GM18526 (cell line): ENCODE data around the gene PLCE1.

Experiments used
- POLR2A ChIP-seq: IDR thresholded peaks from 3 replicates; pipeline ENCODE4 v1.6.1; 2011; ENCODE audit not compliant: insufficient read length; ENCODE audit errors: extremely low read depth

The PLCE1 gene

DNA sequence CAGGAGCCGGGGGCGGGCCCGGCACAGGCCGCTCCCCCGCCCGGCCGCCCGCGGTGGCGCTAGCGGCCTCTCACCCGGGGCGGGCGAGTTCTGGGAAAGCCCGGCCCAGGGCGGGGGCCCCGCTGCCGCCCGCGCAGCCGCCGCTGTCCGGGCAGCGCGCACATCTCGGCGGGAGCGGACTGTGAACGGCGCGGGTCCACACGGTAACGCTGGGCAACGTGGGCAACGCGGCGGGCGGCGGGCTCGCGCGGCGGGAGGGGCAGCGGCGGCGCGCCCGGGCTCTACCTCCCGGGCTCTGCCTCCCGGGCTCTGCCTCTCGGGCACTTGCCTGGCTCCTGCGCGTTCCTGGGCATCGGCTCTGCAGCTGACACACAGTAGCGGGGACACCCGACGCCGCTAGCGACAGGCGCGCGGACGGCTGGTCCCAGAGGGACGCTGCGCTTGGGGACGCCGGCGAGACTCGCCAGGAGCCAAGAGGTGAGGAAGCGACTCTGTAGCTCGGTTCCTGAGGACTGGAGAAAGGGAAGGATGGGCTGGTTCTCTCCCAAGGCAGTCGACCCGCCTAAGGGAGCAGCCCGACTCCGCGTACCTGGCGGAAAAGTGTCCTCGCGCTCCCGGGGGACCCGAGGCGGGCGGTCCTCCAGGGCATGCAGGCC, at the start of gene PLCE1:
Gene PLCE1 (plus strand): TSS at position 150 of the 656 bp plus-strand sequence. CDS start 37,116 bp downstream, outside the sequence.
- TF ChIP-seq POLR2A, result no peak

DNA sequence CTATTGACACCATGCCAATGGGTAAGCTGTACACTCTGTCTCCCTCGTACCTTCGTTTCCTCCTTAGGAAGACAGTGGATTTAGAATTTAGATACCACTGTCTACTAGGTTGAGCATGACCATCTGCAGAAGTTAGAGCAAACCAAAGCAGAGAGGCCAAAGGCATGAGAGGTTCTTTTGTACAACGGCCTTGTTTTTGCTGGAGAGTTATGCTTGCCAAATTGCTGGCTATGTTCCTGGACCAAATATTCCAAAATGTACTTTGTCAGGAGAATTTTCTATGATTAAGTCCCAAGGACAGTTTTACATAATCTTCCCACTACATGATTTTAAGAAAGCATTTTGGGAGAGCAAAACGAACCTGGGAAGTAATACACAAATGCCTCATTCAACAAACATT, 47.9 kb upstream of the PLCE1 start:
- TF ChIP-seq POLR2A, result no peak

GRCh38 chr10:93947055-93947454, 46.7 kb upstream of the PLCE1 start:
- no peak for TF ChIP-seq POLR2A

DNA sequence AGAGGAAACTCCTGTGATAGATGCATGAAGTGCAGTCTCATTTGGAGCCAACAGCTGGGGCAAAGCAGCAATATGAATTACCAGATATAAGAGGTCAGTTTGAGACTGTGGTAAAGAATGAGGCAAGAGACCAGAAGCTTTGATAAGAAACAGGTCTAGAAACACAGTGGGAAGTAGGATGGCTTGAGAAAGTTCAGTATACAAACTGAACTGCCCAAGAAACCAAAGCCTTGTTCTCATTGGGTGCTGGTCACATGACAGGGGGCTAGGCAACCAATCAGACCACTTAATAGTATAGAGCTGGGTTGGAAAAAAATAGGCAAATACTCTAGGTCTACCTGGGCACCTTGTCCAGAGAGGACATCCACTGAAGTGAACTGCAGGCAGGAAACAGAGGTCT, 46.2 kb upstream of the PLCE1 start:
- no peak for TF ChIP-seq POLR2A

GRCh38 chr10:93951905-93952304, 41.8 kb upstream of the PLCE1 start:
- TF ChIP-seq POLR2A, result no peak

DNA sequence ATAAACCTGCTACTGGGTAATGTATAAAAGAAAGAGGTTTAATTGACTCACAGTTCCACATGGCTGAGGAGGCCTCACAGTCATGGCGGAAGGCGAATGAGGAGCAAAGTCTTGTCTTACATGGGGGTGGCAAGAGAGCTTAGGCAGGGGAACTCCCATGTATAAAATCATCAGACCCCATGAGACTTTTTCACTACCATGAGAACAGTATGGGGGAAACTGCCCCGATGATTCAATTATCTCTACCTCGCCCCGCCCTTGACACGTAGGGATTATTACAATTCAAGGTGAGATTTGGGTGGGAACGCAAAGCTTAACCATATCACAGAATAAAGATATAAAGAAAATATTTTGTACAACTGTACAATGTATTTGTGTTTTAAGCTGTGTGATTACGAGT, 39.4 kb upstream of the PLCE1 start:
- TF ChIP-seq POLR2A, result no peak

DNA sequence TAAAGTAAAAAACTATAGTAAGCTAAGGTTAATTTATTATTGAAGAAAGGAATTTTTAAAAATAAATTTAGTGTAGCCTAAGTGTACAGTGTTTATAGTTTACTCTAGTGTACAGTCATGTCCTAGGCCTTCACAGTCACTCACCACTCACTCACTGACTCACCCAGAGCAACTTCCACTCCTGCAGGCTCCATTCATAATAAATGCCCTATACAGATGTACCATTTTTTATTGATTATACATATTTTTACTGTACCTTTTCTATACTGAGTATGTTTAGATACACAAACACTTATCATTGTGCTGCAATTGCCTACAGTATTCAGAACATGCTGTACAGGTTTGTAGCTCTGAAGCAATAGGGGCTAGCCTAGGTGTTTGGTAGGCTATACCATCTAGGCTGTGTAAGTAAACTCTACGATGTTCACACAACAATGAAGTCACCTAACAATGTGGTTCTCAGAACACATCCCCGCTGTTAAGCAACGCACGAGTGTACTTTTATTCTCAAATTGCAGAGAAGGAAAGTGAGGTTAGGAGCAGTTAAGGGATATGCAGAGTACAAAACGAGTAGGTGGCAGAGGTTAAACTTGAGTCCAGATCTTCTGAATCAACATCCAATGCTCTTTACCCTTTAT, 38.9 kb upstream of the PLCE1 start:
- TF ChIP-seq POLR2A, result no peak

DNA sequence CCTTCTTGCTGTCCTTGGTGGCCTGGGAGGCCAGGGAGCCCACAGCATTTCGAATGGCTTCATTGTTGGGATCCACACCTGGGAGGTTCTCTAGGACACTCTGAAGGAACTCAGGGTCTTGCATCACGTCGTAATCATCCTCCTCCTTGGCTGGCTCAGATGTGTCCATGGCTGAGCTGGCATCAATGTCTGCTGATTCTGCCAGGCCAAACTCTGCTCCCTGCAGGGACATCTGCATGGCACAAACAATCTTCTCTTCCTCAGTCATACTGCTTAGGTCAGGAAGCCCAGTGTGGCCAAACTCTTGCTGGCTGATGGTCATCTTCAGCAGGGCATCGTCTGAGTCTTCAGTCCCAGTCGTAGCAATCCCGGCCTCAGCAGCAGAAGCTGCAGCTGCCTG, 34.9 kb upstream of the PLCE1 start:
- no peak for TF ChIP-seq POLR2A

- no peak for TF ChIP-seq POLR2A
Measured at GRCh38 chr10:93962973-93963372, 30.8 kb upstream of the PLCE1 start.

- no peak for TF ChIP-seq POLR2A
Measured at GRCh38 chr10:93963434-93963833, 30.3 kb upstream of the PLCE1 start.

DNA sequence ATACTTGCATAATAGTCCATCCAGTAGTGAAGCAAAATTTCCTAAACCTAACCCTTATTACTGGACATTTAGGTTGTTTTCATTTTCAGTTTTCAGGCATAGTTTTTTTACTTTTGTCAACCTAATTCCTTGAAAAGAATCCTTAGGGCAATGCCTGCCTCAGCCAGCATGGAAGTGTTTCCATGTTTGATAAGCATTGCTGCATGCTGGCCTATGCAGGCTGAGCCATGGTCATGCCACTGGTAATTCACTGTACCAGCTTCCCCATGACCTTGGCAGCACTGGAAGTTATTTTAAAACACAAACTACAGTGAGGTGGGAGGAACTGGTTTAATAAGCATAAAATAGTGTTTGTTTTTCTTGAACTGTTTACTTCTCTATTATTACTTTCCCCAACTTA, 27.8 kb upstream of the PLCE1 start:
- TF ChIP-seq POLR2A, result no peak

GRCh38 chr10:93967756-93968155, 26.0 kb upstream of the PLCE1 start:
- TF ChIP-seq POLR2A, result no peak

GRCh38 chr10:93968540-93968945, 25.2 kb upstream of the PLCE1 start:
- no peak for TF ChIP-seq POLR2A

GRCh38 chr10:93973748-93974445, 19.8 kb upstream of the PLCE1 start:
- TF ChIP-seq POLR2A, result no peak

DNA sequence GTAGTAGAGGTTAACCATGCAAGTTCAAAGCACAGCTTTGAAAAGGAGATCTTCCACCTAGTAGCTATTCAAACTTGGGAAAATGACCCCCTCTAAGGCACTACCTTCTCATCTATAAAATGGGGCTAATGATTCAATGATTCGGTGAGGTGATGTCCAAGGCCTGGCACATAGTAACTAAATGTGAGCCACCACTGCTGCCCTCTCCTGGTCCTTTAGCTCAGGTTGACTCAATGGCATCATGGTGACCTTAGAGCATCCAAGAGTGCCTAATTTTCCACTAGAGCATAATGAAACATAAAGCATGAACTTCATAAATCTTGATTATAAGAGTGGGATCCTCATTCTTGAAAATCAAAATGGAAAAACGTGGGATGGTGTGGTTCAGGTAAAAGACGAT, 16.3 kb upstream of the PLCE1 start:
- no peak for TF ChIP-seq POLR2A

DNA sequence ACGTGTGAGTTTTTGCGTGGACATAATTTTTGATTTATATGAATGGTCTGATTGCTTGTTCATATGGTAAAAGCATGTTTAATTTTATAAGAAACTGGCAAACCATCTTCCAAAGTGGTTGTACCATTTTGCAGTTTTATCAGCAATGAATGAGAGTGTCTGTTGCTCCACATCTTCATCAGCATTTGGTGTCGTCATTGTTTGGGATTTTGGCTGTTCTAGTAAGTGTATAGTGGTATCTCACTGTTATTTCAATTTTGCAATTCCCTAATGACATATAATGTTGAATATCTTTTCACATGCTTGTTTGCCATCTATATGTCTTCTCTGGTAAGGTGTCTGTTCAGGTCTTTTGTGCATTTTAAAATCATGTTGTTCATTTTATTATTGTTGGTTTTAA, 13.2 kb upstream of the PLCE1 start:
- no peak for TF ChIP-seq POLR2A
